Subcutaneous adipose tissue (tissue), 4 donors: ENCODE measurements around the gene NTN5. TPM values are rescaled to one million over a fixed set of nuclear protein-coding genes. Genes with fewer than 3 reads are reported as not detected.

Experiments used
- CTCF ChIP-seq: fragments of 450-650 bp; IDR thresholded peaks from one replicate; pipeline ENCODE4 v1.5.1; 2016; ENCODE audit warnings: low read depth, mild to moderate bottlenecking, control low read depth, antibody characterized with exemption, moderate library complexity
- total RNA-seq, 4 donors: library from RNA; depleted of rRNA; stranded (reverse); fragments of >200 nt; gene quantifications; one replicate each; pipeline ENCODE4 v1.1.0, GENCODE V29; 2016

The NTN5 gene
- total RNA-seq, 4 donors from 2014 or later = 1.5 TPM; not detected in 3

- no peak for TF ChIP-seq CTCF
These were observed 35.7 kb upstream of the NTN5 start for GRCh38 chr19:48708471-48708870.

GRCh38 chr19:48705431-48705830 lies 32.6 kb upstream of the NTN5 start:
- no peak for TF ChIP-seq CTCF

GRCh38 chr19:48703316-48703715 lies 30.5 kb upstream of the NTN5 start:
- TF ChIP-seq CTCF = no peak

- no peak for TF ChIP-seq CTCF
These were observed 29.9 kb upstream of the NTN5 start for GRCh38 chr19:48702701-48703100.

GRCh38 chr19:48698046-48698445 lies 25.2 kb upstream of the NTN5 start:
- no peak for TF ChIP-seq CTCF

- no peak for TF ChIP-seq CTCF
These were observed 23.7 kb upstream of the NTN5 start for GRCh38 chr19:48696353-48697010.

- no peak for TF ChIP-seq CTCF
These were observed 23.0 kb upstream of the NTN5 start, which contains the start of gene FUT2 for GRCh38 chr19:48695743-48696352. FUT2 (plus strand) TSS chr19:48695971; CDS start chr19:48702957, 6,986 bp downstream.
